ENCODE data around the gene CEP112. TPM values are rescaled to one million over a fixed set of nuclear protein-coding genes. Genes with fewer than 3 reads are reported as not detected.

Gene CEP112
- total RNA-seq, 6 donors from 2014 or later, result 14.3 to 70.2 (median 31.0) TPM

DNA sequence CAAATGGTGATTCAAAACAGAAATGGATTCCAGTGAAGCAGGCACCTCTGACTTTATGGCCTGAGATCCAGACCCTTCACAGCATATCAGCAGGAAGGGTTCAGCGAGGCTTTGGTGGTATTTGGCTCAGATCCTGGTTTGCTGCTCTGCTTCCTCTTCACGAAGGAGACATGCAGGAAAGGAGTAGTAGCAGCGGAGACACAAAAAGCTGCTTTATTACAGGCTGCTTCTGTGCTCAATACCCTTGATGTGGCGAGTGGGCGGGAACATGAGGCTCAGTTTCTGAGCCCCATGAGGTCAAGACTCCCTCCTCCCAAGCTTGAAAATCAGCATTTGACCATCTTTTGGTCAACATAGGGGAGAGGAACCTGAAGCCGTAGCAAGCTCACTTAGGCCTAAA is 417.1 kb downstream of the CEP112 start:
- Histone ChIP-seq H3K27ac (no peak overlapping the region), H3K27me3 (no peaks in the 10 kb centered on the region), H3K4me1 (no peaks in the 10 kb centered on the region), H3K36me3 (no peaks in the 10 kb centered on the region), H3K4me3 (no peak overlapping the region), H3K9me3 (no peaks in the 10 kb centered on the region)
- DNase-seq (no peak), ATAC-seq (ENCODE audit: low FRiP score in 2 of 2) (no peak)
- no peak for TF ChIP-seq POLR2AphosphoS5 (IDR thresholded peaks at IDR 0.05)
- TF ChIP-seq EP300 (IDR thresholded peaks at IDR 0.05), result no peak
- no peak for TF ChIP-seq POLR2A (IDR thresholded peaks at IDR 0.05)
- TF ChIP-seq, protein P1, sequence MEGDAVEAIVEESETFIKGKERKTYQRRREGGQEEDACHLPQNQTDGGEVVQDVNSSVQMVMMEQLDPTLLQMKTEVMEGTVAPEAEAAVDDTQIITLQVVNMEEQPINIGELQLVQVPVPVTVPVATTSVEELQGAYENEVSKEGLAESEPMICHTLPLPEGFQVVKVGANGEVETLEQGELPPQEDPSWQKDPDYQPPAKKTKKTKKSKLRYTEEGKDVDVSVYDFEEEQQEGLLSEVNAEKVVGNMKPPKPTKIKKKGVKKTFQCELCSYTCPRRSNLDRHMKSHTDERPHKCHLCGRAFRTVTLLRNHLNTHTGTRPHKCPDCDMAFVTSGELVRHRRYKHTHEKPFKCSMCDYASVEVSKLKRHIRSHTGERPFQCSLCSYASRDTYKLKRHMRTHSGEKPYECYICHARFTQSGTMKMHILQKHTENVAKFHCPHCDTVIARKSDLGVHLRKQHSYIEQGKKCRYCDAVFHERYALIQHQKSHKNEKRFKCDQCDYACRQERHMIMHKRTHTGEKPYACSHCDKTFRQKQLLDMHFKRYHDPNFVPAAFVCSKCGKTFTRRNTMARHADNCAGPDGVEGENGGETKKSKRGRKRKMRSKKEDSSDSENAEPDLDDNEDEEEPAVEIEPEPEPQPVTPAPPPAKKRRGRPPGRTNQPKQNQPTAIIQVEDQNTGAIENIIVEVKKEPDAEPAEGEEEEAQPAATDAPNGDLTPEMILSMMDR (IDR thresholded peaks at IDR 0.05), result no peak
- 70 to 85% methylated on average over 6 of the region's 6 CpGs for WGBS, 2 donors

DNA sequence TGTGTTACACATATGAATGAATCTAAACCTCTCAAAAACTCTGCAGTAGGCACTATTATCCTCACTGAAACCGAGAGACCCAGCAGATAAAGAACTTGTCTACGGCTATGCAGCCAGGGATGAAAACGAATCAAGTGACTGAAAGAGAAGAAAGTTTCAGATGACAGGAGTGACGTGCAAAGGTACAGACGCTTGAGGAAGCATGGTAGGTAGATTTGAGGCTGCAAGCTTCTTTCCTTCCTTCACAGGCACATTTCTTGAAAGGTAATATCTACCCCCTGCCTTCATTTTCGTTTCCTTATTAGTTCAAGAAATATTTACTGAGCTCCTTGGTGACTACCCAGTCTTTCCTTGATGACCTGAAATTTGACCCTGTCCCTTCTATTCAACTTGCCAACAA is 418.9 kb downstream of the CEP112 start:
- Histone ChIP-seq H3K36me3 (no peaks in the 10 kb centered on the region), H3K27ac (no peak overlapping the region), H3K27me3 (no peaks in the 10 kb centered on the region), H3K4me1 (no peaks in the 10 kb centered on the region), H3K9me3 (no peaks in the 10 kb centered on the region), H3K4me3 (no peak overlapping the region)
- WGBS, 2 donors, result 75 to 82% methylated on average over 6 of the region's 6 CpGs
- no peak for ATAC-seq (ENCODE audit: low FRiP score in 2 of 2)
- DNase-seq, result no peak
- TF ChIP-seq EP300 (IDR thresholded peaks at IDR 0.05) (no peak), POLR2A (IDR thresholded peaks at IDR 0.05) (no peak), POLR2AphosphoS5 (IDR thresholded peaks at IDR 0.05) (no peak)
- TF ChIP-seq, protein P1 (IDR thresholded peaks at IDR 0.05), result no peak

DNA sequence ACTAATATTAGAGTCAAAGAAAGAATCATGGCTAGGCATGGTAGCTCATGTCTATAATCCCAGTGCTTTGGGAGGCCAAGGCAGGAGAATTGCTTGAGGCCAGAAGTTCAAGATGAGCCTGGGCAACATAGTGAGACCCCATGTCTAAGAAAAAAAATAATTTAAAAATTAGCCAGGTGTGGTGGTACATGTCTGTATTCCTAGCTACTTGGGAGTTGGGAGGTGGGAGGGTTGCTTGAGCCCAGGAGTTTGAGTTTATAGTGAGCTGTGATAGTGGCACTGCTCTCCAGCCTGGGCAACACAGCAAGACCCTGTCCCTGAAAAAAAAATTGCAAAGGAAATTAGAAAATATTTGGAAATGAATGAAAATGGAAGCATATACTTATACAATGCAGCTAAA is 420.2 kb downstream of the CEP112 start:
- H3K27ac ChIP-seq, result no peak overlapping the region
- ATAC-seq (ENCODE audit: low FRiP score in 2 of 2) (no peak), DNase-seq (no peak)
- H3K4me3 ChIP-seq, result no peak overlapping the region
- TF ChIP-seq, protein P1 (IDR thresholded peaks at IDR 0.05), result no peak
- TF ChIP-seq POLR2AphosphoS5 (IDR thresholded peaks at IDR 0.05) (no peak), EP300 (IDR thresholded peaks at IDR 0.05) (no peak), POLR2A (IDR thresholded peaks at IDR 0.05) (no peak)
- H3K4me1 ChIP-seq, result no peaks in the 10 kb centered on the region
- H3K9me3 ChIP-seq, result no peaks in the 10 kb centered on the region
- H3K27me3 ChIP-seq, result no peaks in the 10 kb centered on the region
- no peaks in the 10 kb centered on the region for H3K36me3 ChIP-seq

DNA sequence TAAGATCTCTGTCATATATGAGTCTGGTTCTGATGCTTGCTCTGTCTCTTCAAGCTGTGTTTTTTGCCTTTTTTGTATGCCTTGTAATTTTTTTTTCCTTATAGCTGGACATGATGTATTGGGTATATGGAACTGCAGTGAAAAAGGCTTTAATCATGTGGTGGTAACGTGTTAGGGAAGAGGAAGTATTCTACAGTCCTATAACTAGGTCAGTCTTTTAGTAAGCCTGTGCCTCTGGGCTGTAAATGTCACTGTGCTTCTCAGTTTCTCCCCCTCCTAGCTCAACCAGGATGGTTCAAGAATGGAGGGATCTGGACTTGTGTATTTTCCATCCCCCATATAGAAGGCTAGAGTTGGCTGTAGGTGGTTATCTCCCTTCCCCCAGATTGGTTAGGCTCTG is 428.1 kb downstream of the CEP112 start:
- no peaks in the 10 kb centered on the region for H3K9me3 ChIP-seq
- H3K4me3 ChIP-seq, result no peak overlapping the region
- no peak for ATAC-seq (ENCODE audit: low FRiP score in 2 of 2)
- H3K4me1 ChIP-seq, result no peaks in the 10 kb centered on the region
- TF ChIP-seq POLR2AphosphoS5 (IDR thresholded peaks at IDR 0.05) (no peak), POLR2A (IDR thresholded peaks at IDR 0.05) (no peak)
- WGBS, 2 donors, result 73 to 97% methylated on average over 1 of the region's 1 CpG
- H3K27me3 ChIP-seq, result no peaks in the 10 kb centered on the region
- H3K36me3 ChIP-seq, result no peaks in the 10 kb centered on the region
- H3K27ac ChIP-seq, result no peak overlapping the region
- DNase-seq, result no peak

DNA sequence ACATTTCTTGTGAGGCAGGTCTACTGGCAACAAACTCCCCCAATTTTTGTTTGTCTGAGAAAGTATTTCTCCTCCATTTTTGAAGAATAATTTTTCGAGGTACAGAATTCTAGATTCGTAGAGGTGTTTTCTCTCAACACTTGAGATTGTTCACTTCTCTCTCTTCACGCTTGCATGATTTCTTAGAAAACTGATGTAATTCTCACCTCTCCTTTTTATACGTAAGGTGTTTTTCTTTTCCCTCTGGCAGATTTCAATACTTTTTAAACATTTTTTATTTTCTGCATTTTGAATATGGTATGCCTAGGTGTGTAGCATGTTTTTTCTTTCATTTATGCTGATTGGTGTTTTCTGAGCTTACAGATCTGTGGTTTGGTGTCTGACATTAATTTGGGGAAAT is 429.0 kb downstream of the CEP112 start:
- H3K9me3 ChIP-seq, result no peaks in the 10 kb centered on the region
- no peak overlapping the region for H3K27ac ChIP-seq
- ATAC-seq (ENCODE audit: low FRiP score in 2 of 2) (no peak), DNase-seq (no peak)
- H3K27me3 ChIP-seq, result no peaks in the 10 kb centered on the region
- 88 to 92% methylated on average over 4 of the region's 4 CpGs for WGBS, 2 donors
- H3K4me1 ChIP-seq, result no peaks in the 10 kb centered on the region
- H3K36me3 ChIP-seq, result no peaks in the 10 kb centered on the region
- no peak overlapping the region for H3K4me3 ChIP-seq
- TF ChIP-seq EP300 (IDR thresholded peaks at IDR 0.05), result no peak
- no peak for TF ChIP-seq POLR2A (IDR thresholded peaks at IDR 0.05)
- TF ChIP-seq, protein P1 (IDR thresholded peaks at IDR 0.05), result no peak
- no peak for TF ChIP-seq POLR2AphosphoS5 (IDR thresholded peaks at IDR 0.05)
